Astrocyte (in vitro differentiated cells and primary cell): ENCODE results near the gene TMEM234. TPM values are rescaled to one million over a fixed set of nuclear protein-coding genes. Genes with fewer than 3 reads are reported as not detected.

ENCODE experiments used
- DNase-seq: peaks from one replicate; pipeline ENCODE4 v3.0.0-alpha.2; 2010; ENCODE audit warnings: low read depth
- FAIRE-seq: peaks from 2 replicates; lab custom pipeline; 2011; peaks lifted over from hg19 to GRCh38; lab: Jason Lieb, UNC
- H2AFZ ChIP-seq: 2 replicates; pipeline ENCODE4 v1.6.0; 2012; ENCODE audit warnings: low read depth, low read length, inconsistent platforms
- H3K27ac ChIP-seq: 2 replicates; pipeline ENCODE4 v1.5.1; 2011; ENCODE audit warnings: low read depth, low read length, inconsistent platforms
- H3K27me3 ChIP-seq: 2 replicates; pipeline ENCODE4 v1.6.0; 2011; ENCODE audit warnings: low read length, inconsistent platforms; ENCODE audit not compliant: insufficient read depth
- H3K36me3 ChIP-seq: 2 replicates; pipeline ENCODE4 v1.5.1; 2011; ENCODE audit warnings: low read length, inconsistent platforms; ENCODE audit not compliant: insufficient read depth
- H3K4me1 ChIP-seq: 2 replicates; pipeline ENCODE4 v1.5.1; 2011; ENCODE audit warnings: low read length, inconsistent platforms; ENCODE audit not compliant: insufficient read depth
- H3K4me2 ChIP-seq: 2 replicates; pipeline ENCODE4 v1.6.0; 2012; ENCODE audit warnings: low read length, inconsistent platforms
- H3K4me3 ChIP-seq: 2 replicates; pipeline ENCODE4 v1.5.1; 2011; ENCODE audit warnings: low read depth, mild to moderate bottlenecking, low read length, inconsistent platforms; ENCODE audit not compliant: insufficient read depth
- H3K79me2 ChIP-seq: 2 replicates; pipeline ENCODE4 v1.6.0; 2012; ENCODE audit warnings: mild to moderate bottlenecking, low read length, inconsistent platforms; ENCODE audit not compliant: insufficient read depth
- H3K9ac ChIP-seq: 2 replicates; pipeline ENCODE4 v1.6.0; 2012; ENCODE audit warnings: mild to moderate bottlenecking, low read length, inconsistent platforms
- H3K9me3 ChIP-seq: 2 replicates; pipeline ENCODE4 v1.5.1; 2012; ENCODE audit warnings: low read depth, mild to moderate bottlenecking, low read length, inconsistent platforms; ENCODE audit not compliant: insufficient read depth
- H4K20me1 ChIP-seq: 2 replicates; pipeline ENCODE4 v1.6.0; 2012; ENCODE audit warnings: low read length, inconsistent platforms; ENCODE audit not compliant: insufficient read depth
- H3K27ac Mint-ChIP-seq: one replicate; pipeline ENCODE4 v1.8.0; 2021; ENCODE audit warnings: mild to moderate bottlenecking, mixed read lengths; ENCODE audit not compliant: unreplicated experiment
- H3K27me3 Mint-ChIP-seq: one replicate; pipeline ENCODE4 v1.8.0; 2021; ENCODE audit warnings: low read depth, mixed read lengths; ENCODE audit not compliant: unreplicated experiment
- H3K36me3 Mint-ChIP-seq: one replicate; pipeline ENCODE4 v1.8.0; 2021; ENCODE audit warnings: low read depth, mixed read lengths; ENCODE audit not compliant: unreplicated experiment
- H3K4me1 Mint-ChIP-seq: one replicate; pipeline ENCODE4 v1.8.0; 2021; ENCODE audit warnings: low read depth, mixed read lengths; ENCODE audit not compliant: unreplicated experiment
- H3K4me3 Mint-ChIP-seq: one replicate; pipeline ENCODE4 v1.8.0; 2021; ENCODE audit warnings: mild to moderate bottlenecking, moderate library complexity, mixed read lengths; ENCODE audit not compliant: unreplicated experiment
- H3K9me3 Mint-ChIP-seq: one replicate; pipeline ENCODE4 v1.8.0; 2021; ENCODE audit warnings: mild to moderate bottlenecking, mixed read lengths; ENCODE audit not compliant: unreplicated experiment
- CTCF ChIP-seq: IDR thresholded peaks from 2 replicates; pipeline ENCODE4 v1.5.1; 2011; ENCODE audit warnings: low read depth, mild to moderate bottlenecking, inconsistent platforms, low read length, moderate library complexity; ENCODE audit not compliant: insufficient read depth
- EZH2 ChIP-seq: IDR thresholded peaks from 2 replicates; pipeline ENCODE4 v1.6.1; 2012; ENCODE audit warnings: mild to moderate bottlenecking, low read length, inconsistent platforms; ENCODE audit not compliant: insufficient read depth
- total RNA-seq: library from RNA; stranded (reverse); gene quantifications from 2 replicates; pipeline ENCODE4 v1.2.1, GENCODE V29; 2021

TMEM234 gene
- total RNA-seq, 1 donor from 2014 or later: 17.3 TPM

GRCh38 chr1:32198237-32199042 is 23.7 kb downstream of the TMEM234 start:
- Histone ChIP-seq H3K36me3 (peaks cover 39% of the 10 kb centered on the region), H3K27me3 (no peaks in the 10 kb centered on the region), H3K9me3 (no peaks in the 10 kb centered on the region), H3K4me3 (no peak overlapping the region), H3K79me2 (no peaks in the 10 kb centered on the region), H3K9ac (no peak overlapping the region), H4K20me1 (peaks cover 33% of the 10 kb centered on the region), H3K27ac (no peak overlapping the region), H2AFZ (no peak overlapping the region), H3K4me1 (peaks cover 22% of the 10 kb centered on the region), H3K4me2 (no peak overlapping the region)
- DNase-seq (no peak), FAIRE-seq (no peak)
- Mint-ChIP-seq H3K9me3 (no peaks in the 10 kb centered on the region), H3K4me3 (no peak overlapping the region), H3K27ac (peak overlapping the region; percentile 37), H3K27me3 (no peaks in the 10 kb centered on the region), H3K36me3 (peaks cover 16% of the 10 kb centered on the region), H3K4me1 (peaks cover 28% of the 10 kb centered on the region)
- TF ChIP-seq EZH2: no peak
- no peak for TF ChIP-seq CTCF

GRCh38 chr1:32197837-32198236 is 24.3 kb downstream of the TMEM234 start:
- H3K27ac ChIP-seq: no peak overlapping the region
- H3K27me3 Mint-ChIP-seq: no peaks in the 10 kb centered on the region
- H3K27ac Mint-ChIP-seq: no peak overlapping the region

More at GRCh38 chr1:32197837-32198236, 24.3 kb downstream of the TMEM234 start:
- Mint-ChIP-seq H3K4me1 (peaks cover 28% of the 10 kb centered on the region), H3K36me3 (peaks cover 18% of the 10 kb centered on the region), H3K4me3 (no peak overlapping the region), H3K9me3 (no peaks in the 10 kb centered on the region)
- no peak overlapping the region for H3K4me2 ChIP-seq
- peaks cover 38% of the 10 kb centered on the region for H4K20me1 ChIP-seq
- peaks cover 22% of the 10 kb centered on the region for H3K4me1 ChIP-seq
- no peak overlapping the region for H3K9ac ChIP-seq
- H3K27me3 ChIP-seq: no peaks in the 10 kb centered on the region
- H2AFZ ChIP-seq: no peak overlapping the region
- FAIRE-seq: no peak
- H3K79me2 ChIP-seq: no peaks in the 10 kb centered on the region
- H3K4me3 ChIP-seq: no peak overlapping the region
- no peaks in the 10 kb centered on the region for H3K9me3 ChIP-seq
- DNase-seq: no peak
- H3K36me3 ChIP-seq: peaks cover 45% of the 10 kb centered on the region
- TF ChIP-seq CTCF: no peak
